Trophoblast cell (in vitro differentiated cells and primary cell): ENCODE measurements around the gene ADCY5.
A peak's percentile ranks its signal among the peaks of the same experiment; 100 is the strongest.

Experiments used
- DNase-seq, 2 donors: peaks; one replicate each; pipeline ENCODE4 v3.0.0-alpha.2; 2016
- H2AFZ ChIP-seq: 2 replicates; pipeline ENCODE4 v1.6.1; 2013; ENCODE audit warnings: low read length, moderate library complexity, mild to moderate bottlenecking; ENCODE audit not compliant: insufficient read depth, poor library complexity
- H2AK5ac ChIP-seq: 2 replicates; pipeline ENCODE4 v1.6.1; 2013; ENCODE audit warnings: mild to moderate bottlenecking, low read length
- H2BK120ac ChIP-seq: 2 replicates; pipeline ENCODE4 v1.6.1; 2013; ENCODE audit warnings: low read length, mild to moderate bottlenecking, moderate library complexity; ENCODE audit not compliant: insufficient read depth, poor library complexity
- H2BK12ac ChIP-seq: 2 replicates; pipeline ENCODE4 v1.6.1; 2013; ENCODE audit warnings: mild to moderate bottlenecking, low read length, moderate library complexity
- H2BK5ac ChIP-seq: 2 replicates; pipeline ENCODE4 v1.6.1; 2013; ENCODE audit warnings: low read length, low read depth, moderate library complexity, mild to moderate bottlenecking; ENCODE audit not compliant: poor library complexity
- H3K14ac ChIP-seq: 2 replicates; pipeline ENCODE4 v1.6.1; 2013; ENCODE audit warnings: mild to moderate bottlenecking, low read length
- H3K18ac ChIP-seq: 2 replicates; pipeline ENCODE4 v1.6.1; 2013; ENCODE audit warnings: mild to moderate bottlenecking, low read length
- H3K23ac ChIP-seq: 2 replicates; pipeline ENCODE4 v1.6.1; 2013; ENCODE audit warnings: low read length
- H3K27ac ChIP-seq: 2 replicates; pipeline ENCODE4 v1.5.1; 2013; ENCODE audit warnings: low read depth, mild to moderate bottlenecking, inconsistent platforms, low read length, moderate library complexity
- H3K27me3 ChIP-seq: 2 replicates; pipeline ENCODE4 v1.6.1; 2013; ENCODE audit warnings: inconsistent platforms, mild to moderate bottlenecking, low read length, moderate library complexity; ENCODE audit not compliant: insufficient read depth
- H3K36me3 ChIP-seq, 2 experiments: 1 replicate in 1 of 2; 2 replicates in 1 of 2; pipeline ENCODE4 v1.6.1; 2013; ENCODE audit warnings: low read length in 2 of 2, mild to moderate bottlenecking in 2 of 2, moderate library complexity in 1 of 2; ENCODE audit not compliant: insufficient read depth in 2 of 2, control insufficient read depth in 1 of 2
- H3K4ac ChIP-seq: 2 replicates; pipeline ENCODE4 v1.6.1; 2013; ENCODE audit warnings: low read depth, mild to moderate bottlenecking, low read length, moderate library complexity
- H3K4me1 ChIP-seq, 2 experiments: 1 replicate in 1 of 2; 2 replicates in 1 of 2; pipeline ENCODE4 v1.6.1; 2013; ENCODE audit warnings: low read length in 2 of 2, mild to moderate bottlenecking in 2 of 2, moderate library complexity in 1 of 2; ENCODE audit not compliant: insufficient read depth in 2 of 2, control insufficient read depth in 1 of 2
- H3K4me2 ChIP-seq: 2 replicates; pipeline ENCODE4 v1.6.1; 2013; ENCODE audit warnings: inconsistent platforms, mild to moderate bottlenecking, low read length, moderate library complexity
- H3K4me3 ChIP-seq: 2 replicates; pipeline ENCODE4 v1.5.1; 2013; ENCODE audit warnings: mild to moderate bottlenecking, low read depth, low read length, inconsistent platforms
- H3K79me1 ChIP-seq: one replicate; pipeline ENCODE4 v1.6.1; 2013; ENCODE audit warnings: low read length
- H3K79me2 ChIP-seq: 2 replicates; pipeline ENCODE4 v1.6.1; 2013; ENCODE audit warnings: low read length, mild to moderate bottlenecking; ENCODE audit not compliant: control insufficient read depth, insufficient read depth, poor library complexity
- H3K9ac ChIP-seq: 2 replicates; pipeline ENCODE4 v1.6.1; 2013; ENCODE audit warnings: mild to moderate bottlenecking, low read length
- H3K9me3 ChIP-seq: 2 replicates; pipeline ENCODE4 v1.6.1; 2013; ENCODE audit warnings: low read depth, mild to moderate bottlenecking, control low read depth, inconsistent platforms, low read length; ENCODE audit not compliant: insufficient read depth
- H4K12ac ChIP-seq: 2 replicates; pipeline ENCODE4 v1.6.1; 2013; ENCODE audit warnings: low read depth, mild to moderate bottlenecking, low read length, moderate library complexity
- H4K8ac ChIP-seq: 2 replicates; pipeline ENCODE4 v1.6.1; 2013; ENCODE audit warnings: low read depth, mild to moderate bottlenecking, low read length, moderate library complexity
- H4K91ac ChIP-seq: one replicate; pipeline ENCODE4 v1.6.1; 2013; ENCODE audit warnings: low read depth, mild to moderate bottlenecking, low read length, moderate library complexity
- WGBS: extraction: QIAGEN DNeasy Blood & Tissue Kit; methylation state at CpG from one replicate; pipeline ENCODE4 v1.1.7; 2013; ENCODE audit warnings: missing lambda C conversion rate; ENCODE audit not compliant: insufficient read length, insufficient coverage; ENCODE audit errors: extremely low coverage; 5-methylcytosine and 5-hydroxymethylcytosine counted together

Gene ADCY5

GRCh38 chr3:123451186-123451585, 2.3 kb upstream of the ADCY5 start:
- H3K4me3 ChIP-seq = no peak overlapping the region
- DNase-seq = no peak
- H3K36me3 ChIP-seq = no peaks in the 10 kb centered on the region
- no CpG with 5 or more reads among the region's 4 CpGs for WGBS
- H3K4me2 ChIP-seq = no peak overlapping the region
- H3K14ac ChIP-seq = no peak overlapping the region
- no peak overlapping the region for H4K8ac ChIP-seq
- H2BK12ac ChIP-seq = no peak overlapping the region
- H4K91ac ChIP-seq = no peak overlapping the region
- H2AFZ ChIP-seq = no peak overlapping the region
- H3K79me2 ChIP-seq = no peaks in the 10 kb centered on the region
- no peak overlapping the region for H2BK120ac ChIP-seq
- H3K9me3 ChIP-seq = peaks cover 2% of the 10 kb centered on the region
- peaks cover 7 to 13% of the 10 kb centered on the region in 2 experiments for H3K4me1 ChIP-seq
- no peak overlapping the region for H3K23ac ChIP-seq
- peaks cover 2% of the 10 kb centered on the region for H3K79me1 ChIP-seq
- H2AK5ac ChIP-seq = no peak overlapping the region
- H3K4ac ChIP-seq = no peak overlapping the region
- no peak overlapping the region for H2BK5ac ChIP-seq
- H3K9ac ChIP-seq = no peak overlapping the region
- H3K18ac ChIP-seq = no peak overlapping the region
- peaks cover 39% of the 10 kb centered on the region for H3K27me3 ChIP-seq
- H3K27ac ChIP-seq = no peak overlapping the region
- H4K12ac ChIP-seq = no peak overlapping the region

GRCh38 chr3:123449997-123450604, 1.2 kb upstream of the ADCY5 start:
- Histone ChIP-seq H2BK5ac (no peak overlapping the region), H3K9me3 (peaks cover 2% of the 10 kb centered on the region), H3K4me3 (peak overlapping the region; percentile 59), H3K36me3 (no peaks in the 10 kb centered on the region), H3K79me2 (no peaks in the 10 kb centered on the region), H2AFZ (no peak overlapping the region), H2BK12ac (no peak overlapping the region), H3K4ac (no peak overlapping the region), H3K14ac (no peak overlapping the region), H3K79me1 (peaks cover 2% of the 10 kb centered on the region), H3K27ac (no peak overlapping the region), H2AK5ac (no peak overlapping the region), H4K12ac (no peak overlapping the region), H2BK120ac (no peak overlapping the region), H4K91ac (no peak overlapping the region), H3K27me3 (peaks cover 39% of the 10 kb centered on the region), H4K8ac (no peak overlapping the region), H3K9ac (no peak overlapping the region), H3K23ac (no peak overlapping the region), H3K4me2 (peak overlapping the region; percentile 98), H3K18ac (no peak overlapping the region), H3K4me1 (peaks cover 7 to 13% of the 10 kb centered on the region in 2 experiments)
- no CpG with 5 or more reads among the region's 33 CpGs for WGBS
- no peak for DNase-seq

- peak overlapping the region; percentile 25 for H2AFZ ChIP-seq
- H4K8ac ChIP-seq = no peak overlapping the region
- H3K36me3 ChIP-seq = no peaks in the 10 kb centered on the region
- no peak overlapping the region for H2BK5ac ChIP-seq
- no peak overlapping the region for H4K12ac ChIP-seq
- no peak overlapping the region for H3K14ac ChIP-seq
- peaks cover 39% of the 10 kb centered on the region for H3K27me3 ChIP-seq
- peak overlapping the region; percentile 59 for H3K4me3 ChIP-seq
- no peak overlapping the region for H3K23ac ChIP-seq
- H4K91ac ChIP-seq = peak overlapping the region; percentile 40
- no CpG with 5 or more reads among the region's 114 CpGs for WGBS
- peaks cover 2% of the 10 kb centered on the region for H3K79me1 ChIP-seq
- DNase-seq = peak in 1 of 2 donors; percentile 29
- H3K9me3 ChIP-seq = peaks cover 2% of the 10 kb centered on the region
- no peak overlapping the region for H2BK120ac ChIP-seq
- no peak overlapping the region for H3K4ac ChIP-seq
- no peak overlapping the region for H3K27ac ChIP-seq
- H3K9ac ChIP-seq = no peak overlapping the region
- H3K18ac ChIP-seq = no peak overlapping the region
- H2BK12ac ChIP-seq = no peak overlapping the region
- no peaks in the 10 kb centered on the region for H3K79me2 ChIP-seq
- H2AK5ac ChIP-seq = no peak overlapping the region
- H3K4me2 ChIP-seq = peak overlapping the region; percentile 98
- H3K4me1 ChIP-seq = peaks cover 7 to 13% of the 10 kb centered on the region in 2 experiments
Observed at GRCh38 chr3:123449102-123449996, 459 bp upstream of the ADCY5 start.

GRCh38 chr3:123447749-123448517, 957 bp downstream of the ADCY5 start:
- Histone ChIP-seq H2AK5ac (no peak overlapping the region), H4K8ac (peak overlapping the region; percentile 52), H3K4me3 (peak overlapping the region; percentile 58), H3K27ac (no peak overlapping the region), H4K91ac (no peak overlapping the region), H2AFZ (no peak overlapping the region), H3K23ac (no peak overlapping the region), H3K9ac (no peak overlapping the region), H2BK5ac (no peak overlapping the region), H3K18ac (no peak overlapping the region), H3K36me3 (no peaks in the 10 kb centered on the region), H3K4ac (no peak overlapping the region), H3K4me2 (peak overlapping the region; percentile 98), H3K27me3 (peaks cover 39% of the 10 kb centered on the region), H3K79me2 (no peaks in the 10 kb centered on the region), H3K9me3 (peaks cover 2% of the 10 kb centered on the region), H3K4me1 (peaks cover 7 to 13% of the 10 kb centered on the region in 2 experiments), H2BK120ac (no peak overlapping the region), H3K14ac (no peak overlapping the region), H4K12ac (no peak overlapping the region), H3K79me1 (peaks cover 2% of the 10 kb centered on the region), H2BK12ac (peak overlapping the region; percentile 38)
- WGBS = no CpG with 5 or more reads among the region's 110 CpGs
- DNase-seq = peak in 1 of 2 donors; percentile 40
